ENCODE results near the gene MAN1A1. TPM values are rescaled to one million over a fixed set of nuclear protein-coding genes. Genes with fewer than 3 reads are reported as not detected.
"Not testable (repeated sequence)": the region's sequence is repeated elsewhere in the genome, so short reads cannot be mapped to it uniquely, and the experiment has no call there.

Gene MAN1A1
- total RNA-seq, 1 donor from 2014 or later = 24.0 TPM

DNA sequence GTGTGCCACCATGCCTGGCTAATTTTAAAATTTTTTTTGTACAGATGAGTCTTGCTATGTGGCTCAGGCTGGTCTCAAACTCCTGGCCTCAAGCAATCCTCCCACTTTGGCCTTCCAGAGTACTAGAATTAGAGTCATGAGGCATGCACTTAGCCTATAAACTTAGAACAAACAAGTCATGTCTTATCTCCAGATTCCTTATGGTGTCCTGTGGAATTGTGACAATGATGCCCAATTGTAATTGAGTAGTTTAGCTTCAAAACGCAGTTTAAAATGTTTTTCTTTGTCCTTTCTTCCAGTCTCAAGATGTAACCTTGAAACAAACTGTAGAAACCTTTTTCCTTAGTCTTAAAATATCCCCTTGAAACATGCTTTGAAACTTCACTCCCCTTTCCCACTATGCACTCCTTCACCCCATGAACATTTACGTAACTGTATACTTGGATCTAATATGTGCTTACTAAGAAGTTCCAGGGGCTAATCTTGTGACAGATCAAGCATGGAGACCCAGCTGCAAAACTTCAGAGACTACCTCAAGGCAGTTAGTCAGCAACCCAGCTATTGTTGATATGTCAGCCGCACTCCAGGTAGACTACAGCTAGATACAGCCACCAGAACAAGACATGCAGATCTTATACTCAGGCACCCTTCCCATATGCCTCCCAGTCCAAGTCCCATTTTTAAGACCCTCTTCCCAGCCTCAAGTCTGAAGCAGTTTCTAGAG is 46.2 kb downstream of the MAN1A1 start:
- DNase-seq = no peak

DNA sequence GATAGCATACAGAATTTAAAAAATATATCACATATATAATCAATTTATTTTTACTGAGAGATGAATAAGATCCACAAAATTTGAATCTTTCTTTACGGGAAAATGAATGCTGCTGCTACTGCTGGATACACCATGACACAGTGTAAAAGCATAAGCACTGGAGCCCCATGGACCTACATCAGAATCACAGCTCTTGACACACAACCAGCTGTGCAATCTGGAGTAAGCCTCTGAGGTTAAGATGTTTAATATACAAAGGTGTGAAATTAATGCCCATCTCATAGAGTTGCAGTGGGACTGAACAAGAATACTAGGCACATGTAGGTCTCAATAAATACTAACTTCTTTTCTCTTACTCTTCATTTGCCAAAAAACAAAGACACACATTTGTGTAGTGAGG is 48.1 kb downstream of the MAN1A1 start:
- DNase-seq = no peak

DNA sequence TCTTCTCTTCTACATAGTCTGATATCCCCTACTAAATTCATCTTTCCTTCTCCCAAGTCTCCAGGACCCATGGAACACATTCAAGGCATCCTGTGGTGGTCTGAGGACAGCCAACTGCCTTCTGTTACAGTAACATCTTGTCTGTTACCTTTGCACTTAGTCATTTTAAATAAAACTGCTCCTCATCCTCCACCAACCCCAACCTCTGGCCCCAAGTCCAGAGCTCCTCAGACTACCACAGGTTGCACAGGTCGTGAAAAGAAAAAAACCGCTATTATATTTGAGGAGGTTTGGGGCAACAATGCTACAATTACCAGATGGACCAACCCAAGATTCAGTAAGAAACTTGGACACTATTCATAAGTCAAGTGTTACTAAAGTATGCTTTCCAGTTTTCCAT is 49.9 kb downstream of the MAN1A1 start:
- no peak for DNase-seq

DNA sequence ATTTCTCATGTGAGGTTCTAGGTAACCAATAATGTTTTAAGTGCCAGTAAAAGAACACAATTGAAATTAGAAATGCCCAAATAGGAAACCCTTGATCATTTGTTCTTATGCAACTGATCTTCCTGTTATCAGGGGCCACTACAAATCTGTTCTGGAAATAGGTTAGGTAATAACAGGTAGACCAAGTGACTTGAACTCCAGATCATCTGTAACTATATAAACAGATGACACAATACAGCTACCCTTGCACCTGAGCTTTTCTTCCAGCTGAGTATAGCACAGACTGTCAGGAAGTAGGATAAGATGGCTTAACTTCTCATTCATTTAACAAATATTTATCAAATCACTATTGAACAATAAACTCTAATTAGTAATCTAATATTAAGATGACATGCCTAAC is 52.5 kb downstream of the MAN1A1 start:
- no peak for DNase-seq

DNA sequence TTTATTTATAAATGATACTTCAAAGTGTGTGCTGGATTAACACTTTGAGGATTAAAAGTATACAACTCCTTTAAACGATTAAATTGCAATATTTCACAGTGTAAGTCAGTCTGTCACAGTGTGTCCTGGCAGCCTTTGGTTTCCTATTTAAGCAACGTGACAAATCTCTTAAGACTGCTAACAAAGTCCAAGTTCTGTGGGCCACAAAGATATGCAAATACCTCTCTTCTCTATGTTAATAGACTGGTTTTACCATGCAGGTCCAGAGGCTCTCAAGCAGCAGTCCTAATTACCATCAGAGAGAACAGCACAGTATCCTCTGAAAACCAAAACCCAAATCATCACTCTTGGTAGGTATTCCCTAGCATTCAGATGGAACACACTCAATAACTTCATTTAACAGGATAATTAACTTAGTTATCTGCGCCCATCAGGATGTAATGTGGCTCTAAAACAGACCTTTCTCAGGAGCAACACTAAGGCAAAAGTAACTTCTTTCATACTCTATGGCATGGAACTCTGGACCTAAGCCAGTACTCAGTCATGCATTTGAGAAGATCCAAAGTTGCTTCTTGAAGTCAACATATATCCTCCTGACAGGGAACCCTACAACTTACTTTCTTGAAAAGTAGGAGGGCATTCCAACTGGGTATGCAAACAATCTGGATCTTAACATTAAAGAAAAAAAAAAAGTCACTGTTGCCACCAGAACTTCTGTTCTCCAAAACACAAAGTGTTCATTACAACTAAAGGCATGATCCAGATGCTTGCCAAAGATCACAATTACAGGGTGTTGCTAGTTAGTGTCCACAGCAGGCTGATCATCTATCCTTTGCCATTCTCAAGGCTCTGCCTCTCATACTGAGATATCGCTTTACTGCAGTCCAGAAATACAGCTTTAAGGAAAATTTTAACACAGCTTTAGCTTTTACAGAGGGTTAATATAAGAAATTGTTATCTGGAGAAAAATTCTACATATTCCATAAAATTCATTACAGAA is 53.2 kb downstream of the MAN1A1 start:
- no peak for DNase-seq

DNA sequence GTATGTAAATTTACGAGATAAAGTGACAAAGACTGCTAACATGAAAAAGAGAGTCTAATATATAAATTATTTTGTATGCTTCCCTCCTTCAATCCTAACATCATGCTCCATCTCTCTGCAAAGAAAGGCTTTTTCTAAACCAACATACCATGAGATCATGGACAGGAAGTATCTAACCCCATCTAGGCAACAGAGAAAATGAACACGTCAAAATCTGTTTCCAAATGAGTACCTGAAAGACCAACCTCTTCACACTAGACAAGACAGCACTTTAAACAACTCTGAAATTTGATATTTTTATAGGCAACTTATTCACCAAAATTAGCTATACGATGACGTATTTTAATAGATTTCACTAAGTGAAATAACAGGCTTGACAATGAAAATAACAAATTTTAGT is 54.6 kb downstream of the MAN1A1 start:
- no peak for DNase-seq

DNA sequence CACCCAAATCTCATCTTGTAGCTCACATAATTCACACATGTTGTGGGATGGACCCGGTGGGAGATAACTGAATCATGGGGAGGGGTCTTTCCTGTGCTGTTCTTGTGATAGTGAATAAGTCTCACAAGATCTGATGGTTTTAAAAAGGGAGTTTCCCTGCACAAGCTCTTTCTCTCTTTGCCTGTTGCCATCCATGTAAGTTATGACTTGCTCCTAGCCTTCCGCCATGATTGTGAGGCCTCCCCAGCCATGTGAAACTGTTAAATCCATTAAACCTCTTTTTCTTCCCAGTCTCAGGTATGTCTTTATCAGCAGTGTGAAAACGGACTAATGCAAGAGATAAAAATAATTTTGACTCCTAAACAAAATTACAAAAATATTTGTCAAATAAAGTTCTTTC is 58.5 kb downstream of the MAN1A1 start:
- not testable (repeated sequence) for DNase-seq

DNA sequence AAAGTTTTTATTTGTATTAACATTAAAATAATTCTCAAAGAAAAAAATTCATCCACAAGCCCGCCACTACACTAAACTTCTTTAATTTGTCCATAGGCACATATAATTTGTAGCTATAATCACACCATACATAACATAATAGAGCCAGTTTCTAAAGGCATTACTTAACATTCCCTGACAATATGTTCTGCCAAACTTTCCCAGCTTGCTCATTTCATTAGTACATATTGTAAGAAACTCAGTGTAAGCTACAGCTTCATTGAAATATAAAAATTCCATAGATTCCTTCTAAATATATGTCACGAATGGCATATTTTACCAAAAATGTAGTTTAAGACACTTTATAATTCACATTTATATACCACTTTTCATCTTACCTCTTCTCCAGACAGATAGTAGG is 59.3 kb downstream of the MAN1A1 start:
- no peak for DNase-seq

DNA sequence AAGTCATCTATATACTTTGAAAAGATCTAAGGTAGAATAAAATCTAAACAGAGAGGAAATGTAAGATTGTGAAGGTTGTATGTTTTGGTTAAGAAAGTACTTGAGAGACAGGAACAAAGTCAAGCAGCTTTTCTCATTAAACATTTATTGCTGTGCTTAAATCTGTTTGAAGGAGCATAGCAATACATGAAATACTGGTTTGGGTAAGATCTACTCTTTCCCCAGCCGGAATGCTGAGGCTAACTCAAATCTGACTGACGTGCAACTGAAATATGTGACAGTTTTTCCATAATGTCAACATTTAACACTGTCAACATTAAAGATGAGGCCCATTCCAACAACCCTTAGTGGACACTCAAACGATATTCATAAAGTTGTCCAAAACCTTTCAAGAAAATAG is 59.9 kb downstream of the MAN1A1 start:
- no peak for DNase-seq

DNA sequence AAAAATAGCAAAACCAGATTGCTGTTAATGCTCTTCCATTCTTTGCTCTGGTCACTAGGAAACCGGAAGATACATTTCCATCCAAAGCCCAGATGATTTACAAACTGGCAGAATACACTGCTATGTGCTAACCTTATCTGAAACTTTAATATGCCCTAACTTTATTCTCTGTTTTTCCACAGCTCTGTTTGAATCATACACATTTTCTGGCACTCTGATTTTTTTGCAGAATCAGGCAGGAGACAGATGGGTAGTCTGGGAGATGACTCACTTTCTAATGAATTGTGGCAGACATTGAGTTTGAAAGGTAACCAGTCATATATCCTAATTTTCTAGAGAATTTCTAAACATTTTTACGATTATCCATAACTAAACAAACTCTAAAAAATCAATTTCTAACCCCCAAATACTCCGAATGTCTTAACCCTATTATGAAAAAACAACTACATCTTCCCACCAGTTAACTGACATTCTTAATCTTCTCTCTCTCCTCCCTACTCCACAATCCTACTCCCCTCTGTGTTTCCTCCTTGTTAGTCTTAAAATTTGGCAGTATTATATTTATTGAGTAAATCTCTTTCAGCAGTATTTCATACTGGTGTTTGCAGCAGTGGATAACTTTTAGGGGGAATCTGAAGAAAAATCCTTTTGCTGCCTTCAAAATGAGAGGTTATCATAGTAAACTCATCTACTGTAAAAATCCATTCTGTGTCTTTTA is 63.5 kb downstream of the MAN1A1 start:
- DNase-seq = no peak

DNA sequence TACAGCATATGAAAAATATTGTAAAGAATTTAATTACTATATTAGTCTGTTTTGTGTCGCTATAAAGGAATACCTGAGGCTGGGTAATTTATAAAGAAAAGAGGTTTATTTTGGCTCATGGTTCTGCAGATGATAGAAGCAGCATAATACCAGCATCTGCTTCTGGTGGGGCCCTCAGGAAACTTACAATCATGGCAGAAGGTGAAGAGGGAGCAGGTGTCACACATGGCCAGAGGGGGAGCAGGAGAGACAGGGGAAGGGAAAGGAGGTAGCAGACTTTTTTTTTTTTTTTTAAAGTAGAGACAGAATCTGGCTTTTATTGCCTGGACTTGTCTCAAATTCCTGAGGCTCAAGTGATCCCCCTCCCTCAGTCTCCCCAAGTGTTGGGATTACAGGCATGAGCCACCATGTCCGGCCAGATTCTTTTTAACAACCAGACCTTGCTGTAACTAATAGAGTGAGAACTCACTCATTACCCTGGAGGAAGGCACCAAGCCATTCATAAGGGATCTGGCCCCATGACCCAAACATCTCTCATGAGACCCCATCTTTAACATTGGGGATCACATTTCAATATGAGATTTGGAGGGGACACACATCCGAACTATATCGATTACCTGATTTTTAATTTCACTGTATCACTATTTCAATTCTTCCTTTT is 64.6 kb downstream of the MAN1A1 start:
- no peak for DNase-seq

DNA sequence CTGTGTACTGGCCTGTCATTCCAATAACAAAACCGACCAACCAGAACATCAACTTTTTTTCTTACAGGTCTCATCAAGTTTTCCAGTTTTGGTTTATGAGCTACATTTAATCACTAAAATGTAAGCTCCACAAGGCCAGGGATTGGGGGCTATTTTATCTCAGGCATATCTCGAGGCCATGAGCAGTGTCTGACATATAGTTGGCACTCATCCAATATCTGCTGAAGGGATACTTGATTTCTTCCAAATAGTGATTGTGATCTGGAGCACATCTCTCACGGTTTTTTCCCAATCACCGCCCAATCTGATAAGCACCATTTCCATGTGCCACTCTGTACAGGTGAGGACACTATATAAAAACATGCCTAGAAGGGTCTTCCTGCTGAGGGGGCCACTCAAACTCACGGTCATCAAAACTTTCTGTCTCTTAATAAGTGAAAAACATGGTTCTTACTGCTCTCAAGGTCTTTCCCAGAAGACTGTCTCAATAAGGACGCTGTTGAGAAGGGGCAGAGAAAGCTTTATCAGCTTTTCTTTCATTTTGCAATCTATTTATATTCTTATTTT is 65.5 kb downstream of the MAN1A1 start:
- no peak for DNase-seq

DNA sequence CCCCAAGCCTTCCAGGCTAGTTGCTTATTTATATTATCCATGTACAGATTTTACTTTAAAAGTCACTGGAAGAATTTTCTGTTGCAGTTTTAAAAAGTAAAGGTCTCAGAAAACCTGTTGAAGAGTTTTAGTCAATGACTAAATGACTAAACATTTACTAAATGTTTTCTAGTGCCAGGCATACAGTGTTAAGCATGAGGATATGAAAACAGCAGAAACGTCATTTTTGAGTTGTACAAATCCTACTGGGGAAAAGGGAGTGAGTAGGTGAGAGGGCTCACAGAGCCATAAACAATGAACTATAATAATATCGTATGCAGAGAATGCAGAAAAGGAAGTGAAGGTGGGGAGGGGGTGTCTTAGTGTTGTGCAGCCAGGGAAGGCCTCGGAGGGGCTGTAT is 66.3 kb downstream of the MAN1A1 start:
- no peak for DNase-seq

DNA sequence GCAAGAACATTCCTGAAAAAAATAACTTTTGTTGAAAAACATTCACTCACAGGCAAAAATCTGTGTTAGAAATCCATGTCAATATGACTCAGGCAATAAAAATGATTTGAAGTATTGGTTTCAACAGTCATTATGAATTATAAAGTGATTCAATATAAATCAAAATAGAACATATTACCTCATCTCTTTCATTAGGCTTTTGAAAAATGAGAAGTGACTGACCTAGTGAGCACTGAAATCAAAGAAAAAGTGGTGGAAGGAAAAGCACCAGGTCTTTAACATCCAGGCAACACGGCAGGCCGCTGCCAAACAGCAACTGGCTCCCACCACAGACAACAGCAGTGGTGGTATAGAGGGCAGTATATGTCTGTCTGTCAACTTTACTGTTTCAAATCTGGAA is 68.9 kb downstream of the MAN1A1 start:
- DNase-seq = no peak

DNA sequence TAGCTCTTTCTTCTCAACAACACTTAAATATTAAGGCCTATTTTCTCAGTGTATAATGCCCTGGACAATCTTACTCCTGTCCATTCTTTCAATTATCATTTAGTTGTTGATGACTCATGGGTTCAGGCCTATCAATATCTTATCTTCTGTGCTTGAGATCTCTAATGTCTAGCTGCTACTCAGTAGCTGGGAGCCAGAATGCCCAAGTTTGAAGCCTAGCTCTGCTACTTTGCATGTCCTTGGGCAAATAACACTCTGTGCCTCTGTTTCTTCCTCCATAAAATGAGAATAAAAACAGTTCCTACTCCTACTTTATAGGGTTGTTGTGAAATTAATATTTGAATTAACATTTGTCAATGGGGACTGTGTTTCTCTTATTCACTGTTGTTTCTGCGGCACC is 69.5 kb downstream of the MAN1A1 start:
- no peak for DNase-seq

DNA sequence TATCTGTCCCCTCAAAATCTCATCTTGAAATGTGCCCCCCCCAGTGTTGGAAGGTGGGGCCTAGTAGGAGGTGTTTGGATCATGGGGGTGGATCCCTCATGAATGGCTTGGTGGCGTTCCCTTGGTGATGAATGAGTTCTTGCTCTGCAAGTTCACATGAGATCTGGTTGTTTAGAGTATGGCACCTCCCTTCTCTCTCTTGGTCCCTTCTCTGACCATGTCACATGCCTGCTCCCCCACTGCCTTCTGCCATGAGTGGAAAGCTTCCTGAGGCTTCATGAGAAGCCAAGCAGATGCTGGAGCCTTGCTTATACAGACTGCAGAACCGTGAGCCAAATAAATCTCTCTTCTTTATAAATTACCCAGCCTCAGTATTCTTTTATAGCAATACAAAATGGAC is 70.9 kb downstream of the MAN1A1 start:
- DNase-seq = no peak

DNA sequence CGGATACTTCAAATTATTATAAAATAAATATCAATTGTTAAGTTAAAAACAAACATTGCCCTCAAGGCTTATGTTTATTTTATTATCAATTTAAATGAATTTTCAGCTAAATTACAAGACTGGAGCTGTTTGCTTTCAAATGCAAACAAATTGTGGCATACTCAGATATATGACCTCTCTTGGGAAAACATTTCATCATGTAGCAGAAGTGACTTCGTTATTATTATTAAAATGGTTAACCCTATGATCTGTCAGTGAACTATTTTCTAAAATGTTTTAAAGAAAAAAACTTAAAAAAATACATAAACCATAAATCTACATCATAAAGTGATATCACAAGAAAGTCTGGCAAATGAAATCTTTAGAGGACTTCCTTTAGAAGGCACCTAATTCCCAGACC is 72.5 kb downstream of the MAN1A1 start:
- DNase-seq = no peak

DNA sequence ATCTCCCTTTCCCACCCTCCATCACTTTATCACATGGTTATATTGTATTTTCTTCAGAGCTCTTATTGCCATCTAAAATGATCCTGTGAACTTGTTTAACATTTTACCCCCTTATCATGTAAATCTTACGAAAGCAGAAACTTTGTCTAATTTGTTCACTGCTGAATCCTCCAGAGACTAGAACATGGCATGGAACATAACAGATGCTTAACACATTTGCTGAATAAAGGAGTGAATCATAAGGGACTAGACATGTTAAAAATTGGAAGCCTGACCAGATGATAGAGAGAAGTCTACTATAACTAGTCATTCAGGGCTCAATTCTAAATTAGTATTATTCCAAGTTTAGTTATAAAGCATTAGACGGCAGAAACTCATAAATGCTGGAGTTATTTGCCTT is 73.3 kb downstream of the MAN1A1 start:
- DNase-seq = no peak

DNA sequence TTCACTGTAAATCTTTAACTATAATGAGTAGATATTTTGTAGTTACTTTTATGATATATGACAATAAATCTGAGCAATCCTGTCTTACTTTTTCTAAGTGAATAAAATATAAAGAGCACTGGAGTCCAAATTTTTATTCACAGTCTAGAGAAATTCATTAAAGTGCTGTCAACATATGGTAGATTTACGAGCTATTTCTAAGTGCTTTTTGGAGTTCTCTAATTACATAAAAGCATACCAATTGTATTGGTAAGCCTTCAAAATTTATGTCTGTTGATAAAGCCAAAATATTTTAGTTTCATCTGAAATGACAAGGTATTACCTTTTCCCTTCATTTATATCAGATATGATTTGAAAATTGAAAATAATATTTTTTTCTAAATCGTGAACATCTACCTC is 75.4 kb downstream of the MAN1A1 start:
- no peak for DNase-seq

DNA sequence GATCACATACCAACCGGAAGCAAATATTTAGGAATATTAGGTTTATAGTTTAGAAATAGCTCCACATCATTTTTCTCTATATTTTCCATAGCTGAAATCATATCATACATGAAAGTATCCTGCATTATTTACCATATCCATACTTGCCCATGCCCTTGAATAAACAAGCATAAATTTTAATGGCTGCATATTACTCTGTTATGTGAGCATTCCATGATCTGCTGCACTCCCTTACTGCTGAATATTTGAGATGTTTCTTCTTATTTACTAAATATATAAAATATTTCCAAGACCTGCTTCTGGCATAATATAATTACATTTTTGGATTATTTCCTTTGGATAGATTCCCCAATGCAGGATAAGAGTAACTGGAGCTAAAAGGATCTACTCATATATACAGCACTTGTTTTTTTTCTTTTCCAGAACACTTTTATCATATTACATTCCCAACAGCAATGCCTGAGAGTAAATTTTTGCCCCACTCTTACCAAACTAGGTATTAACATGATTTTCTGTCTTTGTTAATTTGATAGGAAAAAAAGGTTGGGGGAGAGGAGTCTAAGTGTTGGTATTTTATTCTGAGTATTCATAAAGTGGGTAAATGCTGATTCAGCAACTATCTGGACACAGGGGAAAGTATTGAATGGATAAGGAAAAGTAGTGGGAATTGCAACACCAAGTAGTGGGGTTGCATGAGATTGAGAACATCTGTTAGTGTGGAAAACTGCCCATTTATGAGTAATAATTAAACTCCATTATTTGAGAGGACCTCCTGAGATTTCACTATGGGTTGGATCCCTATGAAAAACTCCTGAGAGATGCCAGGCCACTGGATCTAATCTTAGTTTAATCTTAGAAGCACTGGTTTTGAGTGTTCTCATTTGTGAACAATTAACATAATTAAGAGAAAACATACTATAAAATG is 76.0 kb downstream of the MAN1A1 start:
- no peak for DNase-seq

DNA sequence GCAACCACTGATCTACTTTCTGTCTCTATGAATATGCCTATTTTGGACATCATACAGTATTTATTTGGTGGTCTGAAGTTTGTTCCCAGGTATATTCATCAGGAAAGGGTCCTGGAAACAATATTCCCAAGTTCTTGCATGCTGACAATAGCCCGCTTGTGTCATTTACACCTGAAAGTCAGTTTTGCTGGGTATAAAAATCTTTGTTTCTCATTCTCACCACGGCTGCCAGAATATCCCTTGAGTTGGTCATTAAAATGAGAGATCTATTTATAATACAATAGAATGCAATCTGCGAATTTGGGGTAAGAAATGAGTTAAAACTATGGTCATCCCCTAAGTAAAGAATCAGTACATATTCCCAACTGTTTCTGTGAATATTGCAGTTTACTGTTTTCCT is 79.0 kb downstream of the MAN1A1 start:
- DNase-seq = no peak

Data from occipital lobe (tissue), 2 donors.